Colon (tissue), 2 donors: ENCODE measurements around the gene SIGLEC6.

ENCODE experiments used
- FAIRE-seq: peaks from 2 replicates; lab custom pipeline; 2012; peaks lifted over from hg19 to GRCh38; lab: Jason Lieb, UNC
- donor health status: control.
- donor health status: control.

The SIGLEC6 gene

GRCh38 chr19:51531349-51532315 lies at the start of gene SIGLEC6:
Gene SIGLEC6, minus strand, starts transcription at chr19:51531670. Its CDS starts 22 bp downstream, at chr19:51531648.
- no peak for FAIRE-seq

GRCh38 chr19:51576850-51577249 lies 45.4 kb upstream of the SIGLEC6 start:
- FAIRE-seq = no peak

- no peak for FAIRE-seq
Observed at GRCh38 chr19:51573331-51573730, 41.9 kb upstream of the SIGLEC6 start.

- no peak for FAIRE-seq
Observed at GRCh38 chr19:51572908-51573307, 41.4 kb upstream of the SIGLEC6 start.

- FAIRE-seq = no peak
Observed at GRCh38 chr19:51572410-51572809, 40.9 kb upstream of the SIGLEC6 start.

GRCh38 chr19:51571599-51571998 lies 40.1 kb upstream of the SIGLEC6 start:
- FAIRE-seq = no peak

GRCh38 chr19:51570962-51571575 lies 39.6 kb upstream of the SIGLEC6 start, which contains the start of gene ZNF175:
Gene ZNF175, plus strand, starts transcription at chr19:51571283. Its CDS starts 2,047 bp downstream, at chr19:51573330.
- FAIRE-seq = peak; percentile 84

GRCh38 chr19:51568456-51568855 lies 37.0 kb upstream of the SIGLEC6 start:
- FAIRE-seq = no peak

- no peak for FAIRE-seq
Observed at GRCh38 chr19:51567583-51567982, 36.1 kb upstream of the SIGLEC6 start.

GRCh38 chr19:51566489-51567100 lies 35.1 kb upstream of the SIGLEC6 start:
- no peak for FAIRE-seq

GRCh38 chr19:51565583-51565982 lies 34.1 kb upstream of the SIGLEC6 start:
- no peak for FAIRE-seq

- no peak for FAIRE-seq
Observed at GRCh38 chr19:51564791-51565190, 33.3 kb upstream of the SIGLEC6 start.

GRCh38 chr19:51560339-51560738 lies 28.9 kb upstream of the SIGLEC6 start:
- FAIRE-seq = no peak

- FAIRE-seq = no peak
Observed at GRCh38 chr19:51559240-51559639, 27.8 kb upstream of the SIGLEC6 start.

GRCh38 chr19:51552996-51553725 lies 21.7 kb upstream of the SIGLEC6 start:
- FAIRE-seq = no peak

- no peak for FAIRE-seq
Observed at GRCh38 chr19:51552608-51552995, 21.1 kb upstream of the SIGLEC6 start.

- FAIRE-seq = no peak
Observed at GRCh38 chr19:51551673-51552432, 20.4 kb upstream of the SIGLEC6 start.

GRCh38 chr19:51550848-51551672 lies 19.6 kb upstream of the SIGLEC6 start:
- FAIRE-seq = no peak

GRCh38 chr19:51549533-51550324 lies 18.3 kb upstream of the SIGLEC6 start:
- FAIRE-seq = no peak

GRCh38 chr19:51548891-51549305 lies 17.4 kb upstream of the SIGLEC6 start:
- FAIRE-seq = no peak
